ENCODE results near the gene FNDC4. TPM values are rescaled to one million over a fixed set of nuclear protein-coding genes. Genes with fewer than 3 reads are reported as not detected.

The FNDC4 gene
- total and polyA plus RNA-seq, 2 of the 8 experiments (the other 6 are each of a cell fraction or from before 2014, with no cell fraction given): 14.1 to 14.7 TPM

DNA sequence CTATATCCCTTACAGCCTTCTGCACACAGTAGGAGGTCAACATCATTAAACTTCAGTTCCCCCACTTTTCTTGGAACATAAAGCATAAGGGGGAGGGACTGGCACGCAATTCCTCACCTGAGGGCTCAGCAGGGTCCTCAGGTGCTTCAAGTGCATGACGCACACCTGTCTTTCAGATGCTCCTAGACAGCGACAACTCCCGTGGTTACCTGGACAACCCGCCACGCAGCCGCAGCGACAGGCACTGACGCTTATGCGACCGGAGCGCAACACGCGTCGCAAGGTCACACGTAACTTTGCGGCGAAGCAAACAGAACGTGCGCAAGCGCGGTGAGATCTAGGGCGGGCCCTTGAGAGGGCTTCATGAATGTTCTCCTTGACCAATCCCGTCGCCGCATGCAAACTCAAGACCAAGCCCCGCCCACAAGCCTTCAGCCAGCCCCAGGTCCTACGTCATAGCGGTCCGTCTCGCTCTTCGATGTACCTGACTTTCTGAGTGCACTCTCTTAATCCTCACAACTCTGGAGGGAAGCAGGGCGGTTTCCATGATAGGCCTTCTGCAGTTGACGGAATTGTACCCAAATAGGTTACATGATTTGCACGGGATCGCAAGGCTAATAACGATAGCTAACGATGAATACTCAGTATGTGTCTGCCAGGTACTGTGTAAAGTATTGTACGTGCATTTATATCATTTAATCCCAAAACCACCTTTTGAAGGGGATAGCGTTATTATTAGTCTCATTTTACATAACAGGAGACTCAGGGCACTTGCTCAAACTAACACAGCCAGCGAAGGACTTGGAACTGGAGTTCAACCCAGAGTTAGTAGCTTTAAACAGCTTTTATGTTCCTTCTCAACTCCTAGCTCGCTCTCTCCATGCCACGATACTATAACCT is 5.3 kb downstream of the FNDC4 start, which contains the start of gene IFT172:
Gene IFT172, minus strand, starts transcription at position 246 of the 900 bp plus-strand sequence. Its CDS starts 90 bp downstream, at position 156.
- Histone ChIP-seq H4K8ac (ENCODE audit: extremely low read depth, insufficient read depth, low read length) (no peak within 1 kb of the TSS), H3K79me1 (ENCODE audit: low read depth, low read length) (no peaks in the 10 kb centered on the region; the same call in 1 of the 2 replicates), H3K79me2 (ENCODE audit: control insufficient read depth in 1 of 2, insufficient read depth in 2 of 2, low read length in 2 of 2) (no peaks in the 10 kb centered on the region), H3K4me2 (ENCODE audit: insufficient read depth in 1 of 2, low read depth in 2 of 2, low read length in 2 of 2) (peak within 1 kb of the TSS; percentile 95 to 96), H2BK120ac (replicated peaks; ENCODE audit: low read depth, low read length) (no peak within 1 kb of the TSS), H2BK12ac (ENCODE audit: low read depth, low read length) (peak within 1 kb of the TSS; percentile 29; the same call in 1 of the 2 replicates), H3K18ac (ENCODE audit: extremely low read depth, low read length) (no peak within 1 kb of the TSS), H3K23ac (ENCODE audit: insufficient read length) (no peak within 1 kb of the TSS), H3K14ac (ENCODE audit: insufficient read length) (no peak within 1 kb of the TSS), H3K9ac (replicated peaks in 1 of 4; ENCODE audit: extremely low read depth in 1 of 4, low read depth in 3 of 4, low read length in 3 of 4) (peak within 1 kb of the TSS in 3 of 4 experiments; percentile 22 to 71 (median 42); a peak in 5 of 7 replicates), H4K5ac (ENCODE audit: insufficient read length, low read depth, low read length) (no peak within 1 kb of the TSS), H2BK15ac (ENCODE audit: low read length) (no peak within 1 kb of the TSS), H3K27ac (ENCODE audit: low read depth, low read length) (peak within 1 kb of the TSS; percentile 6; the same call in 1 of the 2 replicates), H4K91ac (replicated peaks; ENCODE audit: insufficient read length, low read length) (no peak within 1 kb of the TSS), H3K4ac (replicated peaks; ENCODE audit: insufficient read length, low read depth, low read length) (no peak within 1 kb of the TSS), H3K9me3 (ENCODE audit: insufficient read depth in 2 of 2, low read depth in 1 of 2, low read length in 1 of 2) (no peaks in the 10 kb centered on the region; a peak in 1 of 4 replicates), H3K4me1 (replicated peaks in 1 of 4; ENCODE audit: control insufficient read depth in 3 of 4, insufficient read depth in 4 of 4, low read length in 3 of 4) (peaks cover 3 to 12% (median 4%) of the 10 kb centered on the region in 4 experiments), H2AFZ (ENCODE audit: low read length) (peak within 1 kb of the TSS; percentile 100), H4K20me1 (replicated peaks in 1 of 2; ENCODE audit: control insufficient read depth in 1 of 2, insufficient read depth in 2 of 2, low read length in 2 of 2) (no peaks in the 10 kb centered on the region), H3K56ac (replicated peaks; ENCODE audit: insufficient read length, low read depth, low read length) (no peak within 1 kb of the TSS), H2BK20ac (ENCODE audit: low read length) (no peak within 1 kb of the TSS), H2AK5ac (ENCODE audit: low read depth, low read length) (peak within 1 kb of the TSS; percentile 1; the same call in 1 of the 2 replicates), H3K27me3 (replicated peaks in 1 of 4; ENCODE audit: control insufficient read depth in 3 of 4, extremely low read depth in 1 of 4, insufficient read depth in 3 of 4, low read length in 3 of 4) (peaks cover 0 to 9% (median 4%) of the 10 kb centered on the region in 4 experiments; a peak in 5 of 7 replicates), H3K36me3 (ENCODE audit: control insufficient read depth in 2 of 4, insufficient read depth in 4 of 4, low read length in 3 of 4) (no peaks in the 10 kb centered on the region), H2BK5ac (ENCODE audit: low read depth, low read length) (no peak within 1 kb of the TSS), H3K4me3 (ENCODE audit: extremely low read depth in 1 of 4, insufficient read depth in 2 of 4, low read depth in 3 of 4, low read length in 4 of 4) (peak within 1 kb of the TSS; percentile 70 to 87 (median 80)), H3K23me2 (ENCODE audit: low read depth, low read length) (peaks cover 14% of the 10 kb centered on the region)
- FAIRE-seq (peak; percentile 98), DNase-seq (ENCODE audit: low read depth in 1 of 2, low spot score in 2 of 2) (peak; percentile 96 to 99)
- ChIA-PET CTCF (ENCODE audit: partially characterized antibody) (interaction anchor here (0.6 to 1.4 kb wide), 3 partner anchors 36 to 1130 kb away, joined by 3 to 4 read pairs (median 3); no protein-coding TSS in a partner anchor), POLR2A (ENCODE audit: partially characterized antibody) (interaction anchor here (1.0 kb wide), 2 partner anchors 133 to 138 kb away, joined by 3 read pairs; partner anchors contain the start of gene GTF3C2)
- WGBS, 2 experiments (ENCODE audit: extremely low coverage in 1 of 2, insufficient coverage in 1 of 2, insufficient read length in 1 of 2, insufficient replicate concordance in 2 of 2, low coverage in 1 of 2, low lambda C conversion rate in 2 of 2, missing lambda C conversion rate in 1 of 2): 12% methylated on average over 43 of the region's 43 CpGs; no CpG with 5 or more reads in 1 of the 2 experiments
- TF ChIP-seq, protein P1, sequence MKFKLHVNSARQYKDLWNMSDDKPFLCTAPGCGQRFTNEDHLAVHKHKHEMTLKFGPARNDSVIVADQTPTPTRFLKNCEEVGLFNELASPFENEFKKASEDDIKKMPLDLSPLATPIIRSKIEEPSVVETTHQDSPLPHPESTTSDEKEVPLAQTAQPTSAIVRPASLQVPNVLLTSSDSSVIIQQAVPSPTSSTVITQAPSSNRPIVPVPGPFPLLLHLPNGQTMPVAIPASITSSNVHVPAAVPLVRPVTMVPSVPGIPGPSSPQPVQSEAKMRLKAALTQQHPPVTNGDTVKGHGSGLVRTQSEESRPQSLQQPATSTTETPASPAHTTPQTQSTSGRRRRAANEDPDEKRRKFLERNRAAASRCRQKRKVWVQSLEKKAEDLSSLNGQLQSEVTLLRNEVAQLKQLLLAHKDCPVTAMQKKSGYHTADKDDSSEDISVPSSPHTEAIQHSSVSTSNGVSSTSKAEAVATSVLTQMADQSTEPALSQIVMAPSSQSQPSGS (IDR thresholded peaks at IDR 0.05; ENCODE audit: low read length): no peak
- TF ChIP-seq NRF1 (IDR thresholded peaks at IDR 0.05; ENCODE audit: low read depth, low read length) (peak; percentile 98), SIRT6 (IDR thresholded peaks at IDR 0.05; ENCODE audit: low read length) (no peak), SAP30 (IDR thresholded peaks at IDR 0.05; ENCODE audit: insufficient read depth, insufficient replicate concordance, low read length) (peak; percentile 99), POLR2A (IDR thresholded peaks at IDR 0.05; ENCODE audit: control extremely low read depth in 1 of 2, low read depth in 2 of 2, low read length in 2 of 2) (peak; percentile 59 to 85), TAF1 (IDR thresholded peaks at IDR 0.05; ENCODE audit: low read depth, low read length) (peak; percentile 77; the same call in 1 of the 2 replicates)
- TF ChIP-seq, protein P2, sequence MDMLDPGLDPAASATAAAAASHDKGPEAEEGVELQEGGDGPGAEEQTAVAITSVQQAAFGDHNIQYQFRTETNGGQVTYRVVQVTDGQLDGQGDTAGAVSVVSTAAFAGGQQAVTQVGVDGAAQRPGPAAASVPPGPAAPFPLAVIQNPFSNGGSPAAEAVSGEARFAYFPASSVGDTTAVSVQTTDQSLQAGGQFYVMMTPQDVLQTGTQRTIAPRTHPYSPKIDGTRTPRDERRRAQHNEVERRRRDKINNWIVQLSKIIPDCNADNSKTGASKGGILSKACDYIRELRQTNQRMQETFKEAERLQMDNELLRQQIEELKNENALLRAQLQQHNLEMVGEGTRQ (IDR thresholded peaks at IDR 0.05; ENCODE audit: low read length): peak; percentile 16; the same call in 1 of the 2 replicates
